KMS-11 (cell line): Measurements from ENCODE around the gene ELMO1.

Experiments used
- H2AFZ ChIP-seq: fragments of 200-600 bp; sonication (generic); 2 replicates; pipeline ENCODE4 v1.6.1; 2016; ENCODE audit warnings: antibody characterized with exemption, mixed run types, low read depth
- H3K27ac ChIP-seq: fragments of 200-600 bp; sonication (generic); 2 replicates; pipeline ENCODE4 v1.6.1; 2016; ENCODE audit warnings: mild to moderate bottlenecking, mixed run types
- H3K27me3 ChIP-seq: fragments of 200-600 bp; sonication (generic); 2 replicates; pipeline ENCODE4 v1.6.1; 2017; ENCODE audit warnings: mild to moderate bottlenecking, low read depth, mixed run types, moderate library complexity; ENCODE audit not compliant: insufficient read depth
- H3K36me3 ChIP-seq: fragments of 200-600 bp; sonication (generic); 2 replicates; pipeline ENCODE4 v1.6.1; 2017; ENCODE audit warnings: mild to moderate bottlenecking, mixed run types; ENCODE audit not compliant: insufficient read depth
- H3K4me1 ChIP-seq: fragments of 200-600 bp; sonication (generic); 2 replicates; pipeline ENCODE4 v1.6.1; 2016; ENCODE audit warnings: mild to moderate bottlenecking, low read depth, mixed run types; ENCODE audit not compliant: poor library complexity, severe bottlenecking
- H3K4me2 ChIP-seq: fragments of 200-600 bp; sonication (generic); 2 replicates; pipeline ENCODE4 v1.7.0; 2016; ENCODE audit warnings: mild to moderate bottlenecking, mixed run types
- H3K4me3 ChIP-seq: fragments of 200-600 bp; sonication (generic); IDR thresholded peaks from 2 replicates; pipeline ENCODE4 v1.6.1; 2017; ENCODE audit warnings: low read depth, low read length, mixed read lengths; ENCODE audit not compliant: insufficient read depth
- H3K79me2 ChIP-seq: fragments of 200-600 bp; sonication (generic); 2 replicates; pipeline ENCODE4 v1.6.1; 2016; ENCODE audit warnings: low read depth, mixed run types; ENCODE audit not compliant: insufficient read depth
- H3K9ac ChIP-seq: fragments of 200-600 bp; sonication (generic); 2 replicates; pipeline ENCODE4 v1.6.1; 2016; ENCODE audit warnings: mild to moderate bottlenecking, mixed run types
- H4K20me1 ChIP-seq: fragments of 200-600 bp; sonication (generic); 2 replicates; pipeline ENCODE4 v1.6.1; 2016; ENCODE audit warnings: mild to moderate bottlenecking, mixed run types; ENCODE audit not compliant: insufficient read depth
- TF ChIP-seq, protein P1 (sequence below): fragments of 200-600 bp; sonication (generic); conservative IDR thresholded peaks from 2 replicates; pipeline ENCODE4 v1.6.1; 2017; ENCODE audit warnings: low read depth, mild to moderate bottlenecking, antibody characterized with exemption, low read length, moderate library complexity, mixed read lengths

The ELMO1 gene

DNA sequence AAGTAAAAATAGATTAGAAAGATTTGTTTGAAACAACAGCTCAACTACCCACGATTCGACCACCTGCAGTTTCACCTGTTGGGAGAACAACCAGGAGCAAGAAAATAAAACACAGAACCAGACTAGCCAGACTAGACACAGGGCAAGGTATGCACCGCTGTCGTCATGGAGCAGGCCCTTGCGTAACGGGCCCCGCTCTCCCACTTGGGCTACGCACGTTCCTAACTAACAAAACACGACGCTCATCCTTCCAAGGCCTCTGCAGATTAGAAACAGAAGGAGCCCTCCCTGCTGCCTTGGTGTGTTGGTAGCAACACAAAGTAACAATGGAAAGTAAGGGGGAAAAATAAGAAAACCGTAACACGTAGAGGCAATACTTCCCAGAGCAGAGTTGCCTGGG lies 45.1 kb upstream of the ELMO1 start:
- Histone ChIP-seq H3K4me3 (no peak overlapping the region), H3K36me3 (no peaks in the 10 kb centered on the region), H3K9ac (no peak overlapping the region), H3K79me2 (no peaks in the 10 kb centered on the region), H3K4me2 (no peak overlapping the region), H3K27ac (no peak overlapping the region), H4K20me1 (no peaks in the 10 kb centered on the region), H3K4me1 (peaks cover 29% of the 10 kb centered on the region), H3K27me3 (no peaks in the 10 kb centered on the region), H2AFZ (no peak overlapping the region)
- TF ChIP-seq, protein P1, sequence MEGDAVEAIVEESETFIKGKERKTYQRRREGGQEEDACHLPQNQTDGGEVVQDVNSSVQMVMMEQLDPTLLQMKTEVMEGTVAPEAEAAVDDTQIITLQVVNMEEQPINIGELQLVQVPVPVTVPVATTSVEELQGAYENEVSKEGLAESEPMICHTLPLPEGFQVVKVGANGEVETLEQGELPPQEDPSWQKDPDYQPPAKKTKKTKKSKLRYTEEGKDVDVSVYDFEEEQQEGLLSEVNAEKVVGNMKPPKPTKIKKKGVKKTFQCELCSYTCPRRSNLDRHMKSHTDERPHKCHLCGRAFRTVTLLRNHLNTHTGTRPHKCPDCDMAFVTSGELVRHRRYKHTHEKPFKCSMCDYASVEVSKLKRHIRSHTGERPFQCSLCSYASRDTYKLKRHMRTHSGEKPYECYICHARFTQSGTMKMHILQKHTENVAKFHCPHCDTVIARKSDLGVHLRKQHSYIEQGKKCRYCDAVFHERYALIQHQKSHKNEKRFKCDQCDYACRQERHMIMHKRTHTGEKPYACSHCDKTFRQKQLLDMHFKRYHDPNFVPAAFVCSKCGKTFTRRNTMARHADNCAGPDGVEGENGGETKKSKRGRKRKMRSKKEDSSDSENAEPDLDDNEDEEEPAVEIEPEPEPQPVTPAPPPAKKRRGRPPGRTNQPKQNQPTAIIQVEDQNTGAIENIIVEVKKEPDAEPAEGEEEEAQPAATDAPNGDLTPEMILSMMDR, result no peak

DNA sequence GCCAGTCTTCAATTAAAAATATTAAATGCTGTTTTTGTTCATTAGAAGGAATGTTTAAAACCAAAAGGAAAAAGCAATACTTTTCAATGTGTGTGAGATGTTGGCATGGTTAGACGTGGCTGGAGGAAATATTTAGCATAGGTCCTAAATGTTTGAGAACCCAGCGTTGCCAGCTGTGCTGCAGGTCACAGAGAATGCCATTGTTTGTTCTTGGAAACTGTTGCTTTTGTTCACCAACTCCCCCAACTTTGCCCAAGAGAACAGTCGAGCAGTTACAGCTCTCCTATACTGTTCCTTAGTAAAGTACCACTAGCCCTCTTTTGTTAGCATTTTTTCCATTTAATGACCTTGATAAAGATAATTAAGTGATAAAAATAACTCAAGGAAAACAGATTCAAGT lies 44.5 kb upstream of the ELMO1 start:
- TF ChIP-seq, protein P1, result no peak
- Histone ChIP-seq H3K4me1 (peaks cover 29% of the 10 kb centered on the region), H3K27me3 (no peaks in the 10 kb centered on the region), H3K27ac (no peak overlapping the region), H2AFZ (no peak overlapping the region), H4K20me1 (no peaks in the 10 kb centered on the region), H3K9ac (no peak overlapping the region), H3K4me2 (no peak overlapping the region), H3K4me3 (no peak overlapping the region), H3K79me2 (no peaks in the 10 kb centered on the region), H3K36me3 (no peaks in the 10 kb centered on the region)

DNA sequence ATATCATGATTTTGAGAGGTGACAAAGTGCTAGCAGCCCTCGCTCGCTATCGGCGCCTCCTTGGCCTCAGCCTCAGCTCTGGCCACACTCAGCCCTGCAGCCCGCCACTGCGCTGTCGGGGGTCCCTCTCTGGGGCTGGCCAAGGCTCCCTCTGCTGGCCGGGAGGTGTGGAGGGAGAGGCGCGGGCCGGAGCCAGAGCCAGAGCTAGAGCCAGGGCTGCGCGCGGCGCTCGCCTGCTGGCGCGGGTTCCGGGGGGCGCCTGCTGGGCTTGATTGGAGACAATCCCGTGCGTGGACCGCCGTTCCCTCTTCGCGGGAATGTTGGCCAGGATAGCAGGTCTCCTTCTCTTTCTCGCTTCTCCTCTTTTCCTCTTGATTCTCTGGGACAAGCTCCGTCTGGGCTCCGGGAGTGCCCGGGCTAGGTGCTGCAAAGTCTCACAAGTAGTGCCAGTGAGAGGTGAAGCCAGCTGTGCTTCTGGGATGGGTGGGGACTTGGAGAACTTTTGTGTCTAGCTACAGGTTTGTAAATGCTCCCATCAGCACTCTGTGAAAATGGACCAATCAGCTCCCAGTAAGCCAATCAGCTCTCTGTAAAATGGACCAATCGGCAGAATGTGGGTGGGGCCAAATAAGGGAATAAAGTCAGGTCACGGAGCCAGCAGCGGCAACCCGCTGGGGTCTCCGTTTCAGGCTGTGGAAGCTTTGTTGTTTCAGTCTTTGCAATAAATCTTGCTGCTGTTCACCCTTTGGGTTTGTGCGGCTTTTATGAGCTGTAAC lies 43.4 kb upstream of the ELMO1 start:
- Histone ChIP-seq H3K36me3 (no peaks in the 10 kb centered on the region), H3K4me2 (no peak overlapping the region), H3K27ac (no peak overlapping the region), H3K9ac (no peak overlapping the region), H3K79me2 (no peaks in the 10 kb centered on the region), H3K27me3 (no peaks in the 10 kb centered on the region), H2AFZ (no peak overlapping the region), H3K4me1 (peaks cover 29% of the 10 kb centered on the region), H4K20me1 (no peaks in the 10 kb centered on the region), H3K4me3 (no peak overlapping the region)
- TF ChIP-seq, protein P1, result no peak; the same call in 1 of the 2 replicates

DNA sequence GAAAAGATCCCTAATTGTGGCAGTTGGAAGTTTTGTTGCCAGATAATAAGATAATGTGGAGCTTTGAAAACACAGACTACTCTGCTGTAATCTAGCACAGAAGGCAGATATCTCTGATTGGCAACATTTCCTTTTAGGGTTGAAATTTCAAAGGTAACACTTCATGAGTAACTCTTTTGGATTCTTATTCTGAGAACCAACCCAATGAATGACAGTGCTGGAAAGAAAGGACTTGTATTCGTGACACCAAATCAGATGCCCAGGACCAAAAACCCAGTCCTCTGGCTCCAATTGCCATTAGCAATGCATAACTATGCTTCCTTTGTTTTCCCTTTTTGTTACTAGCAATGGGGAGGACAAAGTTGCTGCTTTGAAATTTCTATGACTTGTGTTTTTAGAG lies 41.0 kb upstream of the ELMO1 start:
- Histone ChIP-seq H3K4me1 (peaks cover 15% of the 10 kb centered on the region), H4K20me1 (no peaks in the 10 kb centered on the region), H3K27me3 (no peaks in the 10 kb centered on the region), H3K4me3 (no peak overlapping the region), H3K9ac (no peak overlapping the region), H3K27ac (no peak overlapping the region), H2AFZ (no peak overlapping the region), H3K4me2 (no peak overlapping the region), H3K36me3 (no peaks in the 10 kb centered on the region), H3K79me2 (no peaks in the 10 kb centered on the region)
- TF ChIP-seq, protein P1, result no peak
